Ovary (tissue), 9 donors: Measurements from ENCODE around the gene WDFY4. TPM values are rescaled to one million over a fixed set of nuclear protein-coding genes. Genes with fewer than 3 reads are reported as not detected.

Source experiments
- DNase-seq, 5 donors: peaks; one replicate each; pipeline ENCODE4 v3.0.0-alpha.2; 2019 to 2020
- H3K27ac ChIP-seq, 2 donors: fragments of 200-600 bp; one replicate each; pipeline versions ENCODE4 v1.5.1 to v1.8.0; 2019 to 2022
- H3K27me3 ChIP-seq: fragments of 200-600 bp; one replicate; pipeline ENCODE4 v1.8.0; 2022
- H3K36me3 ChIP-seq: fragments of 200-600 bp; sonication (generic); one replicate; pipeline ENCODE4 v1.5.1; 2019
- H3K4me1 ChIP-seq: one replicate; pipeline ENCODE4 v1.8.1; 2013; ENCODE audit warnings: mild to moderate bottlenecking, moderate library complexity; ENCODE audit not compliant: insufficient read depth
- H3K4me3 ChIP-seq: fragments of 200-600 bp; sonication (generic); one replicate; pipeline ENCODE4 v1.5.1; 2017
- H3K9me3 ChIP-seq, 2 donors: fragments of 200-600 bp in 1 of 2; sonication (generic) in 1 of 2; one replicate each; pipeline versions ENCODE4 v1.5.1 to v1.8.1; 2013 to 2019; ENCODE audit warnings: mild to moderate bottlenecking in 1 of 2, moderate library complexity in 1 of 2
- CTCF ChIP-seq, 3 donors: fragments of 450-650 bp in 2 of 3; fragments of 200-600 bp in 1 of 3; IDR thresholded peaks; one replicate each; pipeline versions ENCODE4 v1.5.1 to v1.8.0; 2016 to 2022; ENCODE audit warnings: antibody characterized with exemption in 3 of 3, mild to moderate bottlenecking in 1 of 3
- EP300 ChIP-seq: sonication (generic); formaldehyde crosslinking; IDR thresholded peaks from one replicate; pipeline ENCODE4 v1.6.1; 2017; ENCODE audit warnings: antibody characterized with exemption
- POLR2A ChIP-seq: fragments of 450-650 bp; IDR thresholded peaks from one replicate; pipeline ENCODE4 v1.6.1; 2017; ENCODE audit warnings: antibody characterized with exemption, mild to moderate bottlenecking, moderate library complexity
- WGBS, 3 donors: extraction: QIAGEN DNeasy Blood & Tissue Kit in 1 of 3; methylation state at CpG; one replicate each; pipeline versions ENCODE4 v1.1.5 to v1.1.7; 2013 to 2017; 5-methylcytosine and 5-hydroxymethylcytosine counted together
- intact Hi-C, 4 donors: fragments of 100-400 bp; cut with DNase I; formaldehyde crosslinking; loops; one replicate each; pipeline versions ENCODE4 v1.11.0 to v1.15.1; 2022 to 2023
- polyA plus RNA-seq, 2 donors: library from polyadenylated mRNA; stranded (reverse); fragments of 200-250 nt in 1 of 2; fragments of 350-450 nt in 1 of 2; fragmentation: Illumina TruSeq in 1 of 2; extraction: RNeasy Lipid Tissue Mini Kit (QIAGEN cat#74804) in 1 of 2; gene quantifications; one replicate each; pipeline ENCODE4 v1.2.3, GENCODE V29; 2013 to 2014
- total RNA-seq, 7 donors: library from RNA; depleted of rRNA in 2 of 7; stranded (reverse); fragments of >200 nt in 2 of 7; fragmentation: NEBNext Ultra II Directional in 3 of 7; extraction: Animal tissue kit (Norgen Biotek cat#: 25700) in 3 of 7; gene quantifications; one replicate each; pipeline versions ENCODE4 v1.1.0 to v1.2.4, GENCODE V29; 2016 to 2023
- donor health status: DM: no; HTN: no; CAD: no; lungs with moderate emphysema.
- donor health status: DM: no; HTN: no; CAD: no.
- donor health status: Bipolar disorder and iron deficiency.
- donor health status: DM: yes; HTN: yes; CAD: no.
- donor health status: DM: no; HTN: no; CAD: no.
- donor health status: DM: yes; HTN: yes; CAD: no.

WDFY4 gene
- total and polyA plus RNA-seq, 9 donors = 0.54 to 4.2 (median 1.7) TPM

GRCh38 chr10:48817141-48817540, 132.5 kb downstream of the WDFY4 start:
- no peaks in the 10 kb centered on the region for H3K4me1 ChIP-seq
- H3K9me3 ChIP-seq = no peaks in the 10 kb centered on the region
- no peaks in the 10 kb centered on the region for H3K36me3 ChIP-seq
- intact Hi-C loops = no loop called here
- TF ChIP-seq POLR2A (no peak), EP300 (no peak)
- no peak overlapping the region for H3K27ac ChIP-seq
- H3K27me3 ChIP-seq = no peaks in the 10 kb centered on the region
- no peak overlapping the region for H3K4me3 ChIP-seq
- no peak for DNase-seq
- WGBS, 3 donors = 89 to 94% (median 92%) methylated on average over 10 of the region's 10 CpGs

DNA sequence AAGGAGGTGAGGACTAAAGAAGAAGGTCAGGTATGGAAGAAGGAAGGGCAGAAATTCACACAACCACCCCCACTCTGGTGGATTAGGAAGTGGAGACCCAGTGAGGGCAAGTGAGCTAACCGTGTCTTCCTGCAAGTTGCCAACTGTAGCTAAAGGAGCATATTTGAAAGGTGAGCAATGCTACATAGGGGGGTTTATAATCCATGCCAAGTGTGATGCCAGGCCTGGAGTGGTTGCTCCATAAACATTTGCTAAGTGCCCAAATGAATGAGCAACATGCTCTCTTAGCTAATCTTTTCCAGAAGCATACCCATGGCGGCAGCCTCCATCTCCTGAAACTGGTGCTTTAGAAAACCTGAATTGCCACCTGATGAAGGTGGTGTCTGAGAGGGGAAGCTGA, 133.4 kb downstream of the WDFY4 start:
- intact Hi-C loops = no loop called here
- WGBS, 3 donors = 90 to 93% (median 91%) methylated on average over 2 of the region's 2 CpGs

GRCh38 chr10:48818861-48819520, 134.3 kb downstream of the WDFY4 start:
- intact Hi-C loops = no loop called here
- TF ChIP-seq POLR2A = no peak
- no peak for TF ChIP-seq CTCF (IDR thresholded peaks at IDR 0.05)
- no peak for TF ChIP-seq EP300
- DNase-seq = no peak

More for the DNA sequence above, 133.4 kb downstream of the WDFY4 start:
- TF ChIP-seq POLR2A (no peak), EP300 (no peak), CTCF (IDR thresholded peaks at IDR 0.05) (no peak)
- Histone ChIP-seq H3K9me3 (no peaks in the 10 kb centered on the region), H3K27ac (no peak overlapping the region), H3K36me3 (no peaks in the 10 kb centered on the region), H3K4me1 (no peaks in the 10 kb centered on the region), H3K27me3 (no peaks in the 10 kb centered on the region), H3K4me3 (no peak overlapping the region)
- no peak for DNase-seq

DNA sequence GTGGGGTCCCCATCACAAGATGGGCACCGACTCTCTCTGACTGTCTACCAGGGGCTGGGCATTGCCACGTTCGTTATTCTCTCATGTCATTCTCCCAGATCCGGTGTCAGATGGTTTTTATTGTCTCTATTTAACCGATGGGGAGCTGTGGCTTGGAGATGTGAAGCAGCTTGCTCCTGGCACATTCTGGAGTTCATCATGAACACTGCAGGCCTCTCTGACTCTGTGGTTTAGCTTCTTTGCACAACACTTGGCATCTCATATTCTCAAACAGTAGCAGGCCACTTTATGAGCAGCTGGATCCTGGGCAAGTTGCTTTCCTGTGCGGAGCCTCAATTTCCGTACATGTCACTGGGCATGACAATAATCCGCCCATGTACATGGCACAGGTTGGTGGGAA, 135.1 kb downstream of the WDFY4 start:
- H3K4me3 ChIP-seq = no peak overlapping the region
- WGBS, 3 donors = 80 to 82% (median 82%) methylated on average over 8 of the region's 8 CpGs
- TF ChIP-seq EP300 = no peak
- TF ChIP-seq CTCF (IDR thresholded peaks at IDR 0.05) = no peak
- TF ChIP-seq POLR2A = no peak
- intact Hi-C loops = no loop called here
- no peaks in the 10 kb centered on the region for H3K27me3 ChIP-seq
- H3K4me1 ChIP-seq = no peaks in the 10 kb centered on the region
- DNase-seq = no peak
- H3K9me3 ChIP-seq = no peaks in the 10 kb centered on the region
- H3K36me3 ChIP-seq = no peaks in the 10 kb centered on the region
- no peak overlapping the region for H3K27ac ChIP-seq

More at GRCh38 chr10:48818861-48819520, 134.3 kb downstream of the WDFY4 start:
- WGBS, 3 donors = 50 to 61% (median 59%) methylated on average over 14 to 18 of the region's 18 CpGs
- H3K36me3 ChIP-seq = no peaks in the 10 kb centered on the region
- no peak overlapping the region for H3K27ac ChIP-seq
- no peaks in the 10 kb centered on the region for H3K4me1 ChIP-seq
- H3K9me3 ChIP-seq = no peaks in the 10 kb centered on the region
- no peaks in the 10 kb centered on the region for H3K27me3 ChIP-seq
- H3K4me3 ChIP-seq = no peak overlapping the region

DNA sequence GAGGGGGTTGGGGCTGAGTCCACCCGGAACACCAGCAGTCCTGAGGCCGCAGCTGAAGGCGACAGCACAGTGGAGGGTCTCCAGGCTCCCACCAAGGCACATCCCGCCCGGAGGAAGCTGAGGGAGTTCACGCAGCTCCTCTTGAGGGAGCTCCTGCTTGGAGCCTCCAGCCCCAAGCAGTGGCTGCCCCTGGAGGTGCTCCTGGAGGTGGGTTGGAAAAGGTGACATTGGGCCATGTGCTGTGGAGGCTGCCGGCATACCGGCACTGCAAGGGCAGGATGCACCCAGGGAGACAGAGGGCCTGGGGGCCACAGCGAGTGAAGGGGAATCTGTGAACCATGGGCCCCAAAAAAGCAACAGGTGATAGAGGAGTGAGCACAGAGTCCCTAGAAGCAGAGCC, 135.6 kb downstream of the WDFY4 start:
- intact Hi-C loops = no loop called here
- no peaks in the 10 kb centered on the region for H3K9me3 ChIP-seq
- H3K36me3 ChIP-seq = no peaks in the 10 kb centered on the region
- no peak for TF ChIP-seq CTCF (IDR thresholded peaks at IDR 0.05)
- TF ChIP-seq POLR2A = no peak
- no peak for TF ChIP-seq EP300
- no peaks in the 10 kb centered on the region for H3K27me3 ChIP-seq
- WGBS, 3 donors = 94 to 96% (median 95%) methylated on average over 9 of the region's 9 CpGs
- no peak for DNase-seq
- H3K27ac ChIP-seq = no peak overlapping the region
- H3K4me3 ChIP-seq = no peak overlapping the region
- H3K4me1 ChIP-seq = no peaks in the 10 kb centered on the region
